Embryonic facial prominence (tissue), 1 donor: Measurements from ENCODE around the gene COA1.
"Not testable (repeated sequence)": the region's sequence is repeated elsewhere in the genome, so short reads cannot be mapped to it uniquely, and the experiment has no call there.

ENCODE experiments used
- DNase-seq: peaks from one replicate; pipeline ENCODE4 v3.0.0-alpha.2; 2016; ENCODE audit errors: extremely low spot score

COA1 gene

GRCh38 chr7:43691611-43692010 is 37.7 kb downstream of the COA1 start:
- no peak for DNase-seq

- DNase-seq: no peak
Observed at GRCh38 chr7:43689115-43689514, 40.2 kb downstream of the COA1 start.

- not testable (repeated sequence) for DNase-seq
Observed at GRCh38 chr7:43687866-43688265, 41.5 kb downstream of the COA1 start.

- DNase-seq: no peak
Observed at GRCh38 chr7:43686991-43687390, 42.3 kb downstream of the COA1 start.

GRCh38 chr7:43680736-43681135 is 48.6 kb downstream of the COA1 start:
- no peak for DNase-seq

GRCh38 chr7:43679210-43680068 is 49.9 kb downstream of the COA1 start:
- DNase-seq: no peak

GRCh38 chr7:43678315-43678714 is 51.0 kb downstream of the COA1 start:
- DNase-seq: no peak

- DNase-seq: no peak
Observed at GRCh38 chr7:43677864-43678263, 51.5 kb downstream of the COA1 start.

- DNase-seq: no peak
Observed at GRCh38 chr7:43674559-43675436, 54.5 kb downstream of the COA1 start.

GRCh38 chr7:43673243-43673976 is 55.9 kb downstream of the COA1 start:
- DNase-seq: not testable (repeated sequence)

GRCh38 chr7:43671521-43671920 is 57.8 kb downstream of the COA1 start:
- DNase-seq: no peak

- no peak for DNase-seq
Observed at GRCh38 chr7:43669286-43670081, 59.8 kb downstream of the COA1 start.

GRCh38 chr7:43668035-43668434 is 61.3 kb downstream of the COA1 start:
- DNase-seq: no peak

GRCh38 chr7:43666938-43667337 is 62.4 kb downstream of the COA1 start:
- DNase-seq: no peak

- DNase-seq: no peak
Observed at GRCh38 chr7:43664681-43665080, 64.6 kb downstream of the COA1 start.

- no peak for DNase-seq
Observed at GRCh38 chr7:43660141-43660540, 69.2 kb downstream of the COA1 start.

- no peak for DNase-seq
Observed at GRCh38 chr7:43659549-43659896, 69.8 kb downstream of the COA1 start.

- no peak for DNase-seq
Observed at GRCh38 chr7:43658718-43659548, 70.4 kb downstream of the COA1 start.

GRCh38 chr7:43656997-43657396 is 72.3 kb downstream of the COA1 start:
- DNase-seq: no peak

GRCh38 chr7:43655584-43655983 is 73.7 kb downstream of the COA1 start:
- no peak for DNase-seq
